PFSK-1 (cell line): Measurements from ENCODE around the gene TELO2.
A peak's percentile ranks its signal among the peaks of the same experiment; 100 is the strongest.

ENCODE experiments used
- FOXP2 ChIP-seq: optimal IDR thresholded peaks from 2 replicates; pipeline ENCODE3; 2011; ENCODE audit warnings: borderline replicate concordance, control low read depth, inconsistent platforms; ENCODE audit not compliant: insufficient read depth; ENCODE audit errors: extremely low read length, extremely low read depth
- POLR2AphosphoS5 ChIP-seq: IDR thresholded peaks from 2 replicates; pipeline ENCODE4 v1.6.1; 2012; ENCODE audit warnings: low read depth, mild to moderate bottlenecking, control low read depth, low read length, moderate library complexity
- SIN3A ChIP-seq: IDR thresholded peaks from 2 replicates; pipeline ENCODE4 v1.6.1; 2012; ENCODE audit warnings: mild to moderate bottlenecking, low read length, moderate library complexity, borderline replicate concordance; ENCODE audit not compliant: insufficient read depth
- TAF1 ChIP-seq: IDR thresholded peaks from 2 replicates; pipeline ENCODE4 v1.6.1; 2012; ENCODE audit warnings: low read length, control low read depth, borderline replicate concordance; ENCODE audit not compliant: insufficient read depth
- TF ChIP-seq, protein P1 (sequence below), 2 experiments: IDR thresholded peaks; 2 replicates each; pipeline versions ENCODE4 v1.6.1 to v1.8.0; 2011 to 2012; ENCODE audit warnings: low read depth in 2 of 2, low read length in 2 of 2, control low read depth in 1 of 2, inconsistent platforms in 1 of 2, mild to moderate bottlenecking in 1 of 2, moderate library complexity in 1 of 2; ENCODE audit not compliant: insufficient read depth in 1 of 2

Gene TELO2

DNA sequence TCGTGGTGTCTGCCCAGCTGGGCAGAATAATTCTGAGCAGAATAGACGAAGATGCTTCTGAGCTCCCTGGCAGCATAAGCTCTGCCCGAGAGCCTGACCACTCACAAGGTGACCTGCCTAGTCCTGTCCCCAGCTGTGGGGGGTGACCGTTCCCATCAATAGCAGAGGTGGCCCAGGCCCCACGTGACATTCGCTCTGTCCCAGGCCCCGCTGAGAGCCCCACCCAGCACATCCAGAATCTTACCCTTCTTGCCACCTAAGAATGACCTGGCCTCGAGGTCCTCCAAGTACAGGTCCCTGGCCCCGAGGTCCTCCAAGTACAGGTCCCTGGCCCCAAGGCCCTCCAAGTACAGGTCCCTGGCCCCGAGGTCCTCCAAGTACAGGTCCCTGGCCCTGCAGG is 39.6 kb downstream of the TELO2 start:
- TF ChIP-seq, protein P1, sequence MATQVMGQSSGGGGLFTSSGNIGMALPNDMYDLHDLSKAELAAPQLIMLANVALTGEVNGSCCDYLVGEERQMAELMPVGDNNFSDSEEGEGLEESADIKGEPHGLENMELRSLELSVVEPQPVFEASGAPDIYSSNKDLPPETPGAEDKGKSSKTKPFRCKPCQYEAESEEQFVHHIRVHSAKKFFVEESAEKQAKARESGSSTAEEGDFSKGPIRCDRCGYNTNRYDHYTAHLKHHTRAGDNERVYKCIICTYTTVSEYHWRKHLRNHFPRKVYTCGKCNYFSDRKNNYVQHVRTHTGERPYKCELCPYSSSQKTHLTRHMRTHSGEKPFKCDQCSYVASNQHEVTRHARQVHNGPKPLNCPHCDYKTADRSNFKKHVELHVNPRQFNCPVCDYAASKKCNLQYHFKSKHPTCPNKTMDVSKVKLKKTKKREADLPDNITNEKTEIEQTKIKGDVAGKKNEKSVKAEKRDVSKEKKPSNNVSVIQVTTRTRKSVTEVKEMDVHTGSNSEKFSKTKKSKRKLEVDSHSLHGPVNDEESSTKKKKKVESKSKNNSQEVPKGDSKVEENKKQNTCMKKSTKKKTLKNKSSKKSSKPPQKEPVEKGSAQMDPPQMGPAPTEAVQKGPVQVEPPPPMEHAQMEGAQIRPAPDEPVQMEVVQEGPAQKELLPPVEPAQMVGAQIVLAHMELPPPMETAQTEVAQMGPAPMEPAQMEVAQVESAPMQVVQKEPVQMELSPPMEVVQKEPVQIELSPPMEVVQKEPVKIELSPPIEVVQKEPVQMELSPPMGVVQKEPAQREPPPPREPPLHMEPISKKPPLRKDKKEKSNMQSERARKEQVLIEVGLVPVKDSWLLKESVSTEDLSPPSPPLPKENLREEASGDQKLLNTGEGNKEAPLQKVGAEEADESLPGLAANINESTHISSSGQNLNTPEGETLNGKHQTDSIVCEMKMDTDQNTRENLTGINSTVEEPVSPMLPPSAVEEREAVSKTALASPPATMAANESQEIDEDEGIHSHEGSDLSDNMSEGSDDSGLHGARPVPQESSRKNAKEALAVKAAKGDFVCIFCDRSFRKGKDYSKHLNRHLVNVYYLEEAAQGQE (IDR thresholded peaks at IDR 0.05; ENCODE audit: insufficient read depth in 1 of 2, low read depth in 2 of 2, low read length in 2 of 2) = no peak
- TF ChIP-seq FOXP2 = no peak
- no peak for TF ChIP-seq POLR2AphosphoS5
- no peak for TF ChIP-seq TAF1

DNA sequence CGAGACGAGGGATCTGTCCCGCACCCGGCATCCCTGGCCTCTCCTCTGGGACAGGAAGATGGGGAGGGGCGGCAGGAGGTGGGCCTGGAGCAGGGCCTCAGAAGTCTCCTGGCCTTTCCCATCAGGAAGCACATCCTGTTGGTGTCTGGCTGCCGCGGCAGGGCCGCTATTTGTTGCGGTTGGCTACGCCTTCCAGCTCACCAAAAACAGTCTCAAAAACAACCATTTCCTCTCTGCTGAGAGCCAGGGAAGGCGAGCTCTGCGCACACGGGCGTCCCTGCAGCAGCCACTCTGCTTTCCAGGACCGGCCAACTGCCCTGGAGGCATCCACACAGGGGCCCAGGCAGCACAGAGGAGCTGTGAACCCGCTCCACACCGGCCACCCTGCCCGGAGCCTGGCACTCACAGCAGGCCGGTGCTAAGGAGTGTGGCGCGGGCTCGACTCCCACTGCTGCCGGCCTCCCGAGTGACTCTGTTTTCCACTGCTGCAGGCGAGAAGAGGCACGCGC is 40.3 kb downstream of the TELO2 start, which contains the start of gene TMEM204:
Gene TMEM204, plus strand, starts transcription at position 224 of the 509 bp plus-strand sequence. CDS start 610 bp downstream, outside the sequence.
- TF ChIP-seq, protein P1 (IDR thresholded peaks at IDR 0.05; ENCODE audit: insufficient read depth in 1 of 2, low read depth in 2 of 2, low read length in 2 of 2) = 0 out of 4 replicates have a peak, but pooled peaks of 1 of the 2 experiments have one; percentile 34
- no peak for TF ChIP-seq FOXP2
- peak; percentile 90; the same call in 1 of the 2 replicates for TF ChIP-seq TAF1
- TF ChIP-seq SIN3A = no peak
- TF ChIP-seq POLR2AphosphoS5 = peak; percentile 82

DNA sequence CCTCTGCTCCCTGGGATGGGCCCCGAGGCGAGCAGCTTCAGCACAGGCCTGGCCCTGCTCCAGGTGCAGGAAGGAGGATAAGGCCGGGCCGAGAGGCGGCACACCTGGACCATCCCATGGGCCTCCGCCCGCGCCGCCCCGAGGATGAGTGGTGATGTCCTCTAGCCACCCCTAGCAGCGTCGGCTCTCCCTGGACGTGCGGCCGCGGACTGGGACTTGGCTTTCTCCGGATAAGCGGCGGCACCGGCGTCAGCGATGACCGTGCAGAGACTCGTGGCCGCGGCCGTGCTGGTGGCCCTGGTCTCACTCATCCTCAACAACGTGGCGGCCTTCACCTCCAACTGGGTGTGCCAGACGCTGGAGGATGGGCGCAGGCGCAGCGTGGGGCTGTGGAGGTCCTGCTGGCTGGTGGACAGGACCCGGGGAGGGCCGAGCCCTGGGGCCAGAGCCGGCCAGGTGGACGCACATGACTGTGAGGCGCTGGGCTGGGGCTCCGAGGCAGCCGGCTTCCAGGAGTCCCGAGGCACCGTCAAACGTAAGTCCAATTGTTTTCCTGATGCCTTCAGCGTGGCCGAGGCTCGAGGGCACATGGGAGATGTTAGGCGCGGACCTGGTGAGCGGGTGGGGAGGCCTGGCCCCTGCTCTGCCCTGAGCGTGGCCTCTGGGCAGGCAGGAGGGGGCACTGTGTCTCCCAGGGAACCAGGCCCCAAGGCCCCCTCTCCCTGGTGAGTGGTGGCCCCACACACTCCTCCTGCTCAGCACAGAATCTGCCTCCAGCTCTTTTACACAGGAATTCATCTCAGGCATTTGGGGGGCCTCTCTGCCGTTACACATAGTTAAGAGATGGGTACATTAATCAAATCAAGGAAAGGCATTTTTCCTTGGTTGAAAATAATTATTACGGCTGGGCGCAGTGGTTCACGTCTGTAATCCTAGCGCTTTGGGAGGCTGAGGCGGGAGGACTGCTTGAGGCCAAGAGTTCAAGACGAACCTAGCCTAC is 41.2 kb downstream of the TELO2 start:
- TF ChIP-seq SIN3A (no peak), POLR2AphosphoS5 (no peak), TAF1 (no peak), FOXP2 (no peak)

DNA sequence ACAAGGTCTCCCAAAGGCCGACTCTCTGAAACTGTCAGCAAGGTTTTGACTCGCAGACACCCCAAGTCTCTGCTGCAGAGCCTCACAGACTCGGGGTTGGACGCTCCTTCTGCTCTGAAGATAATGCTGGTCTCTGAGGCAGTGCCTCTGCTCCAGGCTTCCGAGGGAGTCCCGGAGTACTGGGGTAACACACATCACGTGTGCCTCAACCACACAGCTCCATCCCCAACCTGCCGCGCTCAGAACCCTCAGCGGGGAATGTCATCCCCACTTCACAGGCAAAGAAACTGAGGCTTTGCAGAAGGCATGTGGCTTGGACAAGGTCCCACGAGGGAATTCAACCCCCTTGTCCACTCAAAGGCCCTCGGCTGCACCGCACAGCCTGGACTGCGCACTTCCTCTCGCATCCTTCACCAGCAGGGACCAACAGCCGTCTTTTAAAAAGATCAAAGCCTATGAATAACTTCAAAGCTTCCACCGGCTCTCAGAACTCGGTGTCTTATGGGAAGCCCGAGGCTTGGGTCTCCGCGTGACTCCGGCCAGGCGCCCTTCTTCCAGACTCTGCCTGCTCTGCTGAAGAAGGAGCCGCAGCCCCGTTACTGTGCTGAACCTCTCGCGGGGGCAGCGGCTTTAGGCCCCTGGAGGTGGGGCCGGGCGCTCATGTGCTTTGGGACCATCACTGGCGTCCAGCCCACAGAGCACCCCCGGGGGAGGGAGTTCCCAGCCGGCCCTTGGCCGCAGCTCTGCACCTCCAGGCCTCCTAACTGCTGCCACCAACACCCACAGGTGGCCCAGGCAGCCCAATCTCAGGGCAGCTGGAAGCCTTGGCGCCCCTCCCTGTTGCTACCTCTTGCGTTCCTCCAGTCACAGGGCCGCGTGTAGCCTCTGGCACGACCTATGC is 42.5 kb downstream of the TELO2 start:
- TF ChIP-seq TAF1 (no peak), FOXP2 (no peak), POLR2AphosphoS5 (no peak), SIN3A (no peak)
- TF ChIP-seq, protein P1 (IDR thresholded peaks at IDR 0.05; ENCODE audit: insufficient read depth in 1 of 2, low read depth in 2 of 2, low read length in 2 of 2) = no peak

DNA sequence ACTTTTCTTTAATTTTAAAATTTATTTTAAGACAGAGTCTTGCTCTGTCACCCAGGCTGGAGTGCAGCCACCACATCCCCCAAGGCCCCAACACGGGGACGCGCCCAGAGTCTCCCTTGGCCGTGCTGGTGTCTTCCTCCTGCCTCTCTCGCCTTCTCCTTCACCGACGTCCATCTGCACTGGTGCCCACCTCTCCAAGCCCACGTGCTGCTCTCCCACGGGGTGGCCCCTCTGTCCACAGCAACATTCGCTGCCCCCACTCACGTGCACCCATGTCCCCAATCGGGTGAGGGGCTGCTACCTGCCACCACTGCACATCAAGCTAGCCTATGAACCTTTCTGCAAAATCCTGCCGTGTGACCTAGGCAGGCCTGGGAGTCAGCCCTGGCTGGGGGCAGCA is 43.4 kb downstream of the TELO2 start:
- TF ChIP-seq POLR2AphosphoS5 = no peak
- TF ChIP-seq FOXP2 = no peak
- no peak for TF ChIP-seq SIN3A
- TF ChIP-seq, protein P1 (IDR thresholded peaks at IDR 0.05; ENCODE audit: insufficient read depth in 1 of 2, low read depth in 2 of 2, low read length in 2 of 2) = no peak
- TF ChIP-seq TAF1 = no peak
